H1 (cell line): ENCODE measurements around the gene ABCA9. TPM values are rescaled to one million over a fixed set of nuclear protein-coding genes. Genes with fewer than 3 reads are reported as not detected.

Experiments used
- CTCF ChIA-PET: fragments of 300-600 bp; sonication (Branson Sonifier 250); formaldehyde crosslinking; loops from one replicate; lab custom pipeline; 2021; ENCODE audit not compliant: partially characterized antibody; lab: Charles Lee
- POLR2A ChIA-PET: fragments of 300-600 bp; sonication (Branson Sonifier 250); formaldehyde crosslinking; loops from one replicate; lab custom pipeline; 2021; ENCODE audit warnings: inconsistent platforms; ENCODE audit not compliant: partially characterized antibody; lab: Charles Lee
- DNase-seq, 2 experiments: peaks; one replicate each; pipeline versions ENCODE4 v3.0.0 to v3.0.0-alpha.2; 2010 to 2022; ENCODE audit warnings: low spot score in 2 of 2, low read depth in 1 of 2, mixed read lengths in 1 of 2
- FAIRE-seq: peaks from 2 replicates; lab custom pipeline; 2011; peaks lifted over from hg19 to GRCh38; lab: Jason Lieb, UNC
- H2AFZ ChIP-seq: 2 replicates; pipeline ENCODE4 v1.8.1; 2012; ENCODE audit warnings: low read length, inconsistent platforms
- H2AK5ac ChIP-seq: 2 replicates; pipeline ENCODE4 v1.6.1; 2013; ENCODE audit warnings: low read depth, low read length
- H2BK120ac ChIP-seq: replicated peaks from 2 replicates; pipeline ENCODE3; 2013; ENCODE audit warnings: low read depth, low read length, inconsistent platforms
- H2BK12ac ChIP-seq: 2 replicates; pipeline ENCODE4 v1.6.1; 2013; ENCODE audit warnings: low read depth, low read length
- H2BK15ac ChIP-seq: 2 replicates; pipeline ENCODE4 v1.6.1; 2013; ENCODE audit warnings: low read length
- H2BK20ac ChIP-seq: 2 replicates; pipeline ENCODE4 v1.6.1; 2013; ENCODE audit warnings: low read length
- H2BK5ac ChIP-seq: 2 replicates; pipeline ENCODE4 v1.6.1; 2013; ENCODE audit warnings: low read depth, low read length
- H3K14ac ChIP-seq: 2 replicates; pipeline ENCODE4 v1.6.1; 2013; ENCODE audit warnings: inconsistent platforms; ENCODE audit not compliant: insufficient read length
- H3K18ac ChIP-seq: 2 replicates; pipeline ENCODE4 v1.6.1; 2013; ENCODE audit warnings: low read length; ENCODE audit errors: extremely low read depth
- H3K23ac ChIP-seq: 2 replicates; pipeline ENCODE4 v1.6.1; 2013; ENCODE audit warnings: inconsistent platforms; ENCODE audit not compliant: insufficient read length
- H3K23me2 ChIP-seq: 2 replicates; pipeline ENCODE4 v1.6.1; 2013; ENCODE audit warnings: low read depth, low read length
- H3K27ac ChIP-seq: 2 replicates; pipeline ENCODE4 v1.6.1; 2011; ENCODE audit warnings: low read depth, low read length, inconsistent platforms
- H3K27me3 ChIP-seq, 4 experiments: replicated peaks in 1 of 4; 1 replicate in 1 of 4; 2 replicates in 3 of 4; pipeline versions ENCODE4 v1.6.1 to v1.8.1; 2011 to 2013; ENCODE audit warnings: low read length in 3 of 4, mild to moderate bottlenecking in 3 of 4, inconsistent platforms in 2 of 4, mixed read lengths in 2 of 4, moderate library complexity in 1 of 4; ENCODE audit not compliant: control insufficient read depth in 3 of 4, insufficient read depth in 3 of 4; ENCODE audit errors: extremely low read depth in 1 of 4
- H3K36me3 ChIP-seq, 4 experiments: 2 replicates each; pipeline versions ENCODE4 v1.6.1 to v1.8.1; 2011 to 2013; ENCODE audit warnings: mild to moderate bottlenecking in 4 of 4, low read length in 3 of 4, moderate library complexity in 2 of 4, control low read depth in 1 of 4, inconsistent platforms in 1 of 4; ENCODE audit not compliant: insufficient read depth in 4 of 4, control insufficient read depth in 2 of 4
- H3K4ac ChIP-seq: replicated peaks from 2 replicates; pipeline ENCODE3; 2013; ENCODE audit warnings: low read length, low read depth, mixed read lengths, inconsistent platforms; ENCODE audit not compliant: insufficient read length
- H3K4me1 ChIP-seq, 4 experiments: replicated peaks in 1 of 4; 1 replicate in 1 of 4; 2 replicates in 3 of 4; pipeline versions ENCODE4 v1.6.1 to v1.8.1; 2011 to 2013; ENCODE audit warnings: low read length in 3 of 4, inconsistent platforms in 2 of 4, mixed read lengths in 1 of 4; ENCODE audit not compliant: insufficient read depth in 4 of 4, control insufficient read depth in 3 of 4
- H3K4me2 ChIP-seq, 2 experiments: 2 replicates each; pipeline versions ENCODE4 v1.6.1 to v1.8.1; 2011 to 2013; ENCODE audit warnings: low read depth in 2 of 2, low read length in 2 of 2, control low read depth in 1 of 2, inconsistent platforms in 1 of 2, mild to moderate bottlenecking in 1 of 2; ENCODE audit not compliant: insufficient read depth in 1 of 2
- H3K4me3 ChIP-seq, 4 experiments: fragments of 200-600, 300-600 bp in 1 of 4; sonication (generic), shearing (Covaris generic), sonication (Bioruptor Twin) in 1 of 4; 2 replicates each; pipeline versions ENCODE4 v1.5.1 to v1.8.1; 2011 to 2016; ENCODE audit warnings: low read length in 4 of 4, low read depth in 3 of 4, control low read depth in 2 of 4, inconsistent platforms in 2 of 4, mild to moderate bottlenecking in 2 of 4, mixed read lengths in 1 of 4, moderate library complexity in 1 of 4; ENCODE audit not compliant: insufficient read depth in 2 of 4; ENCODE audit errors: extremely low read depth in 1 of 4
- H3K56ac ChIP-seq: replicated peaks from 2 replicates; pipeline ENCODE3; 2013; ENCODE audit warnings: low read depth, mild to moderate bottlenecking, mixed read lengths, low read length, inconsistent platforms; ENCODE audit not compliant: insufficient read length
- H3K79me1 ChIP-seq: 2 replicates; pipeline ENCODE4 v1.6.1; 2013; ENCODE audit warnings: low read depth, low read length, control low read depth
- H3K79me2 ChIP-seq, 2 experiments: 2 replicates each; pipeline versions ENCODE4 v1.6.1 to v1.8.1; 2012 to 2013; ENCODE audit warnings: low read length in 2 of 2, mild to moderate bottlenecking in 2 of 2, inconsistent platforms in 1 of 2; ENCODE audit not compliant: insufficient read depth in 2 of 2, control insufficient read depth in 1 of 2
- H3K9ac ChIP-seq, 4 experiments: replicated peaks in 1 of 4; 1 replicate in 1 of 4; 2 replicates in 3 of 4; pipeline versions ENCODE4 v1.6.1 to v1.8.1; 2011 to 2013; ENCODE audit warnings: low read depth in 3 of 4, low read length in 3 of 4, control low read depth in 2 of 4, mild to moderate bottlenecking in 2 of 4, moderate library complexity in 2 of 4, inconsistent platforms in 1 of 4; ENCODE audit errors: extremely low read depth in 1 of 4
- H3K9me3 ChIP-seq, 2 experiments: 2 replicates each; pipeline versions ENCODE4 v1.6.1 to v1.8.1; 2012 to 2013; ENCODE audit warnings: mild to moderate bottlenecking in 2 of 2, moderate library complexity in 2 of 2, control low read depth in 1 of 2, inconsistent platforms in 1 of 2, low read depth in 1 of 2, low read length in 1 of 2, mixed read lengths in 1 of 2; ENCODE audit not compliant: insufficient read depth in 2 of 2
- H4K20me1 ChIP-seq, 2 experiments: replicated peaks in 1 of 2; 2 replicates each; pipeline versions ENCODE3 to v1.8.1; 2011 to 2013; ENCODE audit warnings: inconsistent platforms in 2 of 2, low read length in 2 of 2, mild to moderate bottlenecking in 1 of 2; ENCODE audit not compliant: insufficient read depth in 2 of 2, control insufficient read depth in 1 of 2
- H4K5ac ChIP-seq: 2 replicates; pipeline ENCODE4 v1.6.1; 2013; ENCODE audit warnings: low read length, low read depth, mixed read lengths, inconsistent platforms; ENCODE audit not compliant: insufficient read length
- H4K8ac ChIP-seq: 2 replicates; pipeline ENCODE4 v1.8.0; 2013; ENCODE audit warnings: mild to moderate bottlenecking, moderate library complexity, low read length, inconsistent platforms; ENCODE audit not compliant: insufficient read depth; ENCODE audit errors: extremely low read depth
- H4K91ac ChIP-seq: replicated peaks from 2 replicates; pipeline ENCODE3; 2013; ENCODE audit warnings: low read length, mixed read lengths, inconsistent platforms; ENCODE audit not compliant: insufficient read length
- BRCA1 ChIP-seq: IDR thresholded peaks from 2 replicates; pipeline ENCODE4 v1.6.1; 2012; ENCODE audit warnings: low read depth, low read length, improper control_type of control experiment
- CHD2 ChIP-seq: IDR thresholded peaks from 2 replicates; pipeline ENCODE4 v1.6.1; 2012; ENCODE audit warnings: low read length, improper control_type of control experiment
- EP300 ChIP-seq, 2 experiments: IDR thresholded peaks; 1 replicate in 1 of 2; 2 replicates in 1 of 2; pipeline ENCODE4 v1.6.1; 2011 to 2012; ENCODE audit warnings: low read depth in 2 of 2, low read length in 2 of 2, mild to moderate bottlenecking in 2 of 2, borderline replicate concordance in 1 of 2, inconsistent platforms in 1 of 2, moderate library complexity in 1 of 2
- KDM4A ChIP-seq: IDR thresholded peaks from one replicate; pipeline ENCODE4 v1.7.1; 2012; ENCODE audit warnings: low read depth, mild to moderate bottlenecking, moderate library complexity, low read length, inconsistent platforms; ENCODE audit not compliant: severe bottlenecking
- NANOG ChIP-seq: IDR thresholded peaks from 2 replicates; pipeline ENCODE4 v1.6.1; 2011; ENCODE audit warnings: low read length, low read depth, mild to moderate bottlenecking, inconsistent platforms; ENCODE audit not compliant: insufficient read depth, poor library complexity, severe bottlenecking
- POLR2A ChIP-seq, 2 experiments: IDR thresholded peaks; 1 replicate in 1 of 2; 2 replicates in 1 of 2; pipeline ENCODE4 v1.6.1; 2011; ENCODE audit warnings: low read depth in 2 of 2, low read length in 2 of 2, mild to moderate bottlenecking in 2 of 2; ENCODE audit errors: control extremely low read depth in 1 of 2
- RNF2 ChIP-seq: fragments of 200-900, 300-1000 bp; sonication (generic); IDR thresholded peaks from 2 replicates; pipeline ENCODE4 v1.7.1; 2016; ENCODE audit warnings: borderline replicate concordance, low read depth, mild to moderate bottlenecking, antibody characterized with exemption, low read length; ENCODE audit not compliant: poor library complexity, severe bottlenecking; ENCODE audit errors: missing control alignments
- SAP30 ChIP-seq: fragments of 300-600 bp; sonication (generic); IDR thresholded peaks from 2 replicates; pipeline ENCODE4 v1.7.1; 2012; ENCODE audit warnings: low read length, moderate library complexity, mild to moderate bottlenecking, inconsistent platforms; ENCODE audit not compliant: insufficient read depth, insufficient replicate concordance
- polyA plus RNA-seq, 7 experiments: library from polyadenylated mRNA; depleted of rRNA in 3 of 7; stranded (reverse) in 5 of 7; unstranded in 2 of 7; fragments of >200 nt in 5 of 7; fragments of 200-250 nt in 2 of 7; gene quantifications; 1 replicate in 5 of 7; 2 replicates in 1 of 7; 4 replicates in 1 of 7; pipeline versions ENCODE4 v1.2.1 to v1.2.3, GENCODE V29; 2011 to 2013; ENCODE audit warnings: missing spikeins in 2 of 7, mixed read lengths in 2 of 7
- total RNA-seq: library from RNA; stranded (reverse); fragmentation: NEBNext Ultra II Directional; extraction: Animal tissue kit (Norgen Biotek cat#: 25700); gene quantifications from 2 replicates; pipeline ENCODE4 v1.2.1, GENCODE V29; 2021
- TF ChIP-seq, protein P1 (sequence below): IDR thresholded peaks from 2 replicates; pipeline ENCODE4 v1.6.1; 2012; ENCODE audit warnings: low read length, inconsistent platforms
- TF ChIP-seq, protein P2 (sequence below): IDR thresholded peaks from 2 replicates; pipeline ENCODE4 v1.6.1; 2011; ENCODE audit warnings: low read length, improper control_type of control experiment

Gene ABCA9
- total and polyA plus RNA-seq, 2 of the 8 experiments (the other 6 are each of a cell fraction or from before 2014, with no cell fraction given), result not detected

DNA sequence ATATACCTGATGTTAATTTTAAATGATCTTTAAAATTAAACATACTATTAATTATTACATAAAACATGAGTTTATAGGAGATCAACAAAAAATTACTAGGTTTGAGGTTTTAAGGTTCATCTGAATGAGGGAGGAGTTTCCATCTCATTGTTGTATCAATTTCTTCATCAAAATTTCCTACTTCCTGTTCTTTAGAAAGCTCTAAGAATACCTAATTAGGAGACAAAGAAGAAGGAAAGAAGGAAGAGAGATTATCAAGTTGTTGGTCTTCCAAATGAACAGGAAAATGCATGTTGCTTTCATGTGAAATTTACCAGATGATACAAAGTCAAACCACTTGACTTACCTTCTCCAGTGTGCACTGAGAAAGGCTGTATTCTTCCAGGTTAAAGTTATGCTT, 18.1 kb upstream of the ABCA9 start:
- Histone ChIP-seq H3K14ac (no peak overlapping the region), H3K36me3 (no peaks in the 10 kb centered on the region), H3K79me2 (no peaks in the 10 kb centered on the region), H3K4me1 (no peaks in the 10 kb centered on the region), H3K4me2 (no peak overlapping the region), H2BK15ac (no peak overlapping the region), H3K9ac (no peak overlapping the region), H4K5ac (no peak overlapping the region), H2AFZ (no peak overlapping the region), H3K27me3 (no peaks in the 10 kb centered on the region), H2BK12ac (no peak overlapping the region), H2BK120ac (no peak overlapping the region), H2BK5ac (no peak overlapping the region), H3K27ac (no peak overlapping the region), H4K20me1 (no peaks in the 10 kb centered on the region), H2BK20ac (no peak overlapping the region), H3K23me2 (no peaks in the 10 kb centered on the region), H2AK5ac (no peak overlapping the region), H3K18ac (no peak overlapping the region), H3K4ac (no peak overlapping the region), H4K91ac (no peak overlapping the region), H3K4me3 (no peak overlapping the region), H3K56ac (no peak overlapping the region), H3K9me3 (peaks cover 7 to 9% of the 10 kb centered on the region in 2 experiments; a peak in 3 of 4 replicates), H4K8ac (no peak overlapping the region), H3K79me1 (no peaks in the 10 kb centered on the region), H3K23ac (no peak overlapping the region)
- ChIA-PET CTCF (no interaction called here), POLR2A (no interaction called here)
- DNase-seq, result no peak
- no peak for FAIRE-seq
- TF ChIP-seq, protein P1, sequence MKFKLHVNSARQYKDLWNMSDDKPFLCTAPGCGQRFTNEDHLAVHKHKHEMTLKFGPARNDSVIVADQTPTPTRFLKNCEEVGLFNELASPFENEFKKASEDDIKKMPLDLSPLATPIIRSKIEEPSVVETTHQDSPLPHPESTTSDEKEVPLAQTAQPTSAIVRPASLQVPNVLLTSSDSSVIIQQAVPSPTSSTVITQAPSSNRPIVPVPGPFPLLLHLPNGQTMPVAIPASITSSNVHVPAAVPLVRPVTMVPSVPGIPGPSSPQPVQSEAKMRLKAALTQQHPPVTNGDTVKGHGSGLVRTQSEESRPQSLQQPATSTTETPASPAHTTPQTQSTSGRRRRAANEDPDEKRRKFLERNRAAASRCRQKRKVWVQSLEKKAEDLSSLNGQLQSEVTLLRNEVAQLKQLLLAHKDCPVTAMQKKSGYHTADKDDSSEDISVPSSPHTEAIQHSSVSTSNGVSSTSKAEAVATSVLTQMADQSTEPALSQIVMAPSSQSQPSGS, result no peak
- TF ChIP-seq RNF2 (no peak), CHD2 (no peak), NANOG (no peak), EP300 (IDR thresholded peaks at IDR 0.05; ENCODE audit: borderline replicate concordance in 1 of 2, low read depth in 2 of 2, low read length in 2 of 2) (no peak), POLR2A (IDR thresholded peaks at IDR 0.05; ENCODE audit: control extremely low read depth in 1 of 2, low read depth in 2 of 2, low read length in 2 of 2) (no peak), SAP30 (no peak), BRCA1 (no peak), KDM4A (no peak)
- TF ChIP-seq, protein P2, sequence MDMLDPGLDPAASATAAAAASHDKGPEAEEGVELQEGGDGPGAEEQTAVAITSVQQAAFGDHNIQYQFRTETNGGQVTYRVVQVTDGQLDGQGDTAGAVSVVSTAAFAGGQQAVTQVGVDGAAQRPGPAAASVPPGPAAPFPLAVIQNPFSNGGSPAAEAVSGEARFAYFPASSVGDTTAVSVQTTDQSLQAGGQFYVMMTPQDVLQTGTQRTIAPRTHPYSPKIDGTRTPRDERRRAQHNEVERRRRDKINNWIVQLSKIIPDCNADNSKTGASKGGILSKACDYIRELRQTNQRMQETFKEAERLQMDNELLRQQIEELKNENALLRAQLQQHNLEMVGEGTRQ, result no peak
